Measurements from ENCODE around the gene IL21R. TPM values are rescaled to one million over a fixed set of nuclear protein-coding genes. Genes with fewer than 3 reads are reported as not detected.
A peak's percentile ranks its signal among the peaks of the same experiment; 100 is the strongest.

The IL21R gene
- total and polyA plus RNA-seq, 10 of the 15 experiments (the other 5 are each of a cell fraction or from before 2014, with no cell fraction given) = 5.3 to 138 (median 82.5) TPM

DNA sequence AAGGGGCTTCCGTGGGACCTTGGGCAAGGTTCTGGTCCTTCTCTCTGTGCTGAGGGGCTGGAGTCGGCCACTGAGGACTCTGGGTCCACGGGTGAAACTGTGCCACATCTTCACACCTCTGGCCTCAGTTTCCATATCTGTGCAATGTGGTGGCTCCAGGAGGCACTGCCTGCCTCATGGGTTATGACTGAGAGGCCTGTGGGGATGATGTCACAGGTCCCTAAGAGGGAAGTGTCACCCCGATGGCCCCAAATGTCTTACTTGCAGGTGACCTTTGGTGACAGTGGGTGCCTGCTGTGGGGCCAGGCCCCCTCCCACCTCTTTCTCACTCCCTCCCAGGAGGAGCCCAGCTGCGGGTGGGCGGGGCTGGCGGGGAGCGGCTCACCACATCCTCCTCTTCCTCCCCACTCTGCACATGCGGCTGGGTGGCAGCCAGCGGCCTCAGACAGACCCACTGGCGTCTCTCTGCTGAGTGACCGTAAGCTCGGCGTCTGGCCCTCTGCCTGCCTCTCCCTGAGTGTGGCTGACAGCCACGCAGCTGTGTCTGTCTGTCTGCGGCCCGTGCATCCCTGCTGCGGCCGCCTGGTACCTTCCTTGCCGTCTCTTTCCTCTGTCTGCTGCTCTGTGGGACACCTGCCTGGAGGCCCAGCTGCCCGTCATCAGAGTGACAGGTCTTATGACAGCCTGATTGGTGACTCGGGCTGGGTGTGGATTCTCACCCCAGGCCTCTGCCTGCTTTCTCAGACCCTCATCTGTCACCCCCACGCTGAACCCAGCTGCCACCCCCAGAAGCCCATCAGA lies at the start of gene IL21R (continued):
- TF ChIP-seq EED (IDR thresholded peaks at IDR 0.05; ENCODE audit: low read depth) (no peak; the same call in 1 of the 2 replicates), RBBP5 (conservative IDR thresholded peaks at IDR 0.05) (no peak), IRF4 (IDR thresholded peaks at IDR 0.05; ENCODE audit: low read depth, low read length) (peak; percentile 39; the same call in 1 of the 2 replicates), RCOR1 (conservative IDR thresholded peaks at IDR 0.05; ENCODE audit: low read depth, low read length) (no peak), SP1 (IDR thresholded peaks at IDR 0.05; ENCODE audit: low read depth, low read length) (no peak), JUND (IDR thresholded peaks at IDR 0.05; ENCODE audit: low read depth, low read length) (peak; percentile 36; the same call in 1 of the 2 replicates), POLR2AphosphoS2 (IDR thresholded peaks at IDR 0.05; ENCODE audit: low read depth, low read length) (peak; percentile 95), MYB (IDR thresholded peaks at IDR 0.05; ENCODE audit: borderline replicate concordance, low read depth, low read length) (no peak; the same call in 1 of the 2 replicates), PML (IDR thresholded peaks at IDR 0.05; ENCODE audit: low read length) (no peak), ASH2L (IDR thresholded peaks at IDR 0.05; ENCODE audit: borderline replicate concordance, low read depth) (no peak), ZNF207 (IDR thresholded peaks at IDR 0.05; ENCODE audit: borderline replicate concordance) (no peak), NRF1 (conservative IDR thresholded peaks at IDR 0.05; ENCODE audit: low read depth, low read length) (no peak), SRF (IDR thresholded peaks at IDR 0.05; ENCODE audit: low read depth in 2 of 2, low read length in 2 of 2) (peak; percentile 83 to 90), GABPA (IDR thresholded peaks at IDR 0.05; ENCODE audit: low read depth) (no peak), SPI1 (IDR thresholded peaks at IDR 0.05; ENCODE audit: borderline replicate concordance, insufficient read depth, low read depth, low read length) (peak; percentile 74), ZNF384 (IDR thresholded peaks at IDR 0.05; ENCODE audit: borderline replicate concordance, low read depth, low read length) (no peak; the same call in 1 of the 2 replicates), NFYB (IDR thresholded peaks at IDR 0.05; ENCODE audit: insufficient read depth, low read depth, low read length) (no peak), NFYA (IDR thresholded peaks at IDR 0.05; ENCODE audit: borderline replicate concordance, low read depth, low read length) (no peak), ZNF217 (IDR thresholded peaks at IDR 0.05) (peak; percentile 84), TCF3 (IDR thresholded peaks at IDR 0.05; ENCODE audit: borderline replicate concordance, insufficient read depth, low read depth, low read length) (peak; percentile 98)
- TF ChIP-seq, protein P1, sequence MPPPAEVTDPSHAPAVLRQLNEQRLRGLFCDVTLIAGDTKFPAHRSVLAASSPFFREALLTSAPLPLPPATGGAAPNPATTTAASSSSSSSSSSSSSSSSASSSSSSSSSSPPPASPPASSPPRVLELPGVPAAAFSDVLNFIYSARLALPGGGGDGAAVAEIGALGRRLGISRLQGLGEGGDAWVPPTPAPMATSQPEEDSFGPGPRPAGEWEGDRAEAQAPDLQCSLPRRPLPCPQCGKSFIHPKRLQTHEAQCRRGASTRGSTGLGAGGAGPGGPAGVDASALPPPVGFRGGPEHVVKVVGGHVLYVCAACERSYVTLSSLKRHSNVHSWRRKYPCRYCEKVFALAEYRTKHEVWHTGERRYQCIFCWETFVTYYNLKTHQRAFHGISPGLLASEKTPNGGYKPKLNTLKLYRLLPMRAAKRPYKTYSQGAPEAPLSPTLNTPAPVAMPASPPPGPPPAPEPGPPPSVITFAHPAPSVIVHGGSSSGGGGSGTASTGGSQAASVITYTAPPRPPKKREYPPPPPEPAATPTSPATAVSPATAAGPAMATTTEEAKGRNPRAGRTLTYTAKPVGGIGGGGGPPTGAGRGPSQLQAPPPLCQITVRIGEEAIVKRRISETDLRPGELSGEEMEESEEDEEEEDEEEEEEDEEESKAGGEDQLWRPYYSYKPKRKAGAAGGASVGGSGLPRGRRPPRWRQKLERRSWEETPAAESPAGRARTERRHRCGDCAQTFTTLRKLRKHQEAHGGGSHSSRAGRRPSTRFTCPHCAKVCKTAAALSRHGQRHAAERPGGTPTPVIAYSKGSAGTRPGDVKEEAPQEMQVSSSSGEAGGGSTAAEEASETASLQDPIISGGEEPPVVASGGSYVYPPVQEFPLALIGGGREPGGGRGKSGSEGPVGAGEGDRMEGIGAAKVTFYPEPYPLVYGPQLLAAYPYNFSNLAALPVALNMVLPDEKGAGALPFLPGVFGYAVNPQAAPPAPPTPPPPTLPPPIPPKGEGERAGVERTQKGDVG (CRISPR knock-in tag; IDR thresholded peaks at IDR 0.05) = no peak
- TF ChIP-seq, protein P2, sequence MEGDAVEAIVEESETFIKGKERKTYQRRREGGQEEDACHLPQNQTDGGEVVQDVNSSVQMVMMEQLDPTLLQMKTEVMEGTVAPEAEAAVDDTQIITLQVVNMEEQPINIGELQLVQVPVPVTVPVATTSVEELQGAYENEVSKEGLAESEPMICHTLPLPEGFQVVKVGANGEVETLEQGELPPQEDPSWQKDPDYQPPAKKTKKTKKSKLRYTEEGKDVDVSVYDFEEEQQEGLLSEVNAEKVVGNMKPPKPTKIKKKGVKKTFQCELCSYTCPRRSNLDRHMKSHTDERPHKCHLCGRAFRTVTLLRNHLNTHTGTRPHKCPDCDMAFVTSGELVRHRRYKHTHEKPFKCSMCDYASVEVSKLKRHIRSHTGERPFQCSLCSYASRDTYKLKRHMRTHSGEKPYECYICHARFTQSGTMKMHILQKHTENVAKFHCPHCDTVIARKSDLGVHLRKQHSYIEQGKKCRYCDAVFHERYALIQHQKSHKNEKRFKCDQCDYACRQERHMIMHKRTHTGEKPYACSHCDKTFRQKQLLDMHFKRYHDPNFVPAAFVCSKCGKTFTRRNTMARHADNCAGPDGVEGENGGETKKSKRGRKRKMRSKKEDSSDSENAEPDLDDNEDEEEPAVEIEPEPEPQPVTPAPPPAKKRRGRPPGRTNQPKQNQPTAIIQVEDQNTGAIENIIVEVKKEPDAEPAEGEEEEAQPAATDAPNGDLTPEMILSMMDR (IDR thresholded peaks at IDR 0.05 in 2 of 3, conservative IDR thresholded peaks at IDR 0.05 in 1 of 3; ENCODE audit: control insufficient read depth in 2 of 3, extremely low read depth in 1 of 3, insufficient read depth in 1 of 3, low read depth in 3 of 3, low read length in 3 of 3) = no peak
- TF ChIP-seq, protein P3, sequence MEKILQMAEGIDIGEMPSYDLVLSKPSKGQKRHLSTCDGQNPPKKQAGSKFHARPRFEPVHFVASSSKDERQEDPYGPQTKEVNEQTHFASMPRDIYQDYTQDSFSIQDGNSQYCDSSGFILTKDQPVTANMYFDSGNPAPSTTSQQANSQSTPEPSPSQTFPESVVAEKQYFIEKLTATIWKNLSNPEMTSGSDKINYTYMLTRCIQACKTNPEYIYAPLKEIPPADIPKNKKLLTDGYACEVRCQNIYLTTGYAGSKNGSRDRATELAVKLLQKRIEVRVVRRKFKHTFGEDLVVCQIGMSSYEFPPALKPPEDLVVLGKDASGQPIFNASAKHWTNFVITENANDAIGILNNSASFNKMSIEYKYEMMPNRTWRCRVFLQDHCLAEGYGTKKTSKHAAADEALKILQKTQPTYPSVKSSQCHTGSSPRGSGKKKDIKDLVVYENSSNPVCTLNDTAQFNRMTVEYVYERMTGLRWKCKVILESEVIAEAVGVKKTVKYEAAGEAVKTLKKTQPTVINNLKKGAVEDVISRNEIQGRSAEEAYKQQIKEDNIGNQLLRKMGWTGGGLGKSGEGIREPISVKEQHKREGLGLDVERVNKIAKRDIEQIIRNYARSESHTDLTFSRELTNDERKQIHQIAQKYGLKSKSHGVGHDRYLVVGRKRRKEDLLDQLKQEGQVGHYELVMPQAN (conservative IDR thresholded peaks at IDR 0.05) = peak; percentile 81
